Medulla oblongata (tissue), 1 donor: ENCODE measurements around the gene IMPA2.

Source experiments
- DNase-seq: peaks from one replicate; pipeline ENCODE4 v3.0.0-alpha.2; 2015; ENCODE audit errors: extremely low spot score

The IMPA2 gene

DNA sequence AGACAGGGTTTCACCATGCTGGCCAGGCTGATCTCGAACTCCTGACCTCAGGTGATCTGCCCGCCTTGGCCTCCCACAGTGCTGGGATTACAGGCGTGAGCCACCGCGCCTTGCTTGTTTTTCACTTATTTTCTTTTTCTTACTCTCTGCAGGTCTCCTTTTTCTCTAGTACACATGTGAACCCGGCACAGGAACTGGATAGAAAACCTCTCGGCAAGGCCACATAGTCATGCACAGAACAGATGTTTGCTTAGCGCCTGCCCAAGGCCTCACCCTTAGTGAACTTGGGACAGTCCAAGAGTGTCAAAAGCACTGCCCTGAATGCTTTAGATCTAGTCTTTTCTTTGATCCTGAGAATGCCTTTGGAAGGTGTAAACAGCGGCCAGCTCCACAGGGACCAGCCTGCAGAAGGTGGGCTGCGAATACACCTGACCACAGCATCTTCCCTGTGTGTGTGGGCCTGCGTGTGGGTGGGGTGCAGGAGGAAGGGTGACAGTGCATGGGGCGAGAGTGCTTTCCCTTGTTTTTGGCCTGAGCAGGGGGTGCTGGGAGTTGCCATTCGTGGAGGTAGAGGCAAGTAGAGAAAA lies 27.0 kb downstream of the IMPA2 start:
- no peak for DNase-seq

GRCh38 chr18:12008842-12009580 lies 27.7 kb downstream of the IMPA2 start:
- DNase-seq = no peak

- DNase-seq = no peak
Observed at GRCh38 chr18:12009581-12010140, 28.4 kb downstream of the IMPA2 start.

GRCh38 chr18:12010187-12010802 lies 29.0 kb downstream of the IMPA2 start:
- no peak for DNase-seq

DNA sequence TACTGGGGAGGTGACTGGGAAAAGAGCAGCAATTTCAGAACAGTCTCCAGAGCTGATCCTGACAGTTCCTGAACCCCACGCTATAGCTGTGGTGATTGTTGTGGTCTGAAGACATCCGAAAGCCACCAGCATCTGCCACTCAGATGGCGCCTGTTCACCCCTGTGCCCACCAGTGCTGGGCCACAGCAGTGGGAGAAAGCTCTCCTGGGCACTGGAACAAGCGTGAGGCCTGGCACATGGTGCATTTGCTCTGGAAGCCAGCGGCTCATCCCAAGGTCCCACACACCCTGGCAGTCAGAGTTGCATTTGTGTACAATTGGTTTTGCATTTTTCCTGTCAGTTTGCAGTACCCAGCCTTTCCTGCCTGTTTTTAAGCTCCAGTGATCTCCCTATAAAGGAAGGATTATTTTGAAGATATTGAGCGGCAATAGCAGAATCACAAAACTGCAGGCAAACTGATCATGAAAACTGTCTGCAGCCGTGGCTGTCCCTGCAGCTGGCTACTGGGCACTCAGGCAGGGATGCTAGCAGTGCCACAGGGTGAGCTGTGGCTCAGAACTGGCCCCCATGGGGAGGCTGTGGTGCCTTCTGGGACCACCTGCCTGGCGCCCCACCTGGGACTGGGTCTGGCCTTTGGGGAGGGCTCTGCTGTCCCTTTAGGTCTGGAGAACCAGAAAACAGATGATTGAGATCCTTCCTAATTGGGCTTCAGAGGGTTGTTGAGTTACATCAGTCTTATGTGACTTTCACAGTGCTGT lies 30.1 kb downstream of the IMPA2 start:
- no peak for DNase-seq

DNA sequence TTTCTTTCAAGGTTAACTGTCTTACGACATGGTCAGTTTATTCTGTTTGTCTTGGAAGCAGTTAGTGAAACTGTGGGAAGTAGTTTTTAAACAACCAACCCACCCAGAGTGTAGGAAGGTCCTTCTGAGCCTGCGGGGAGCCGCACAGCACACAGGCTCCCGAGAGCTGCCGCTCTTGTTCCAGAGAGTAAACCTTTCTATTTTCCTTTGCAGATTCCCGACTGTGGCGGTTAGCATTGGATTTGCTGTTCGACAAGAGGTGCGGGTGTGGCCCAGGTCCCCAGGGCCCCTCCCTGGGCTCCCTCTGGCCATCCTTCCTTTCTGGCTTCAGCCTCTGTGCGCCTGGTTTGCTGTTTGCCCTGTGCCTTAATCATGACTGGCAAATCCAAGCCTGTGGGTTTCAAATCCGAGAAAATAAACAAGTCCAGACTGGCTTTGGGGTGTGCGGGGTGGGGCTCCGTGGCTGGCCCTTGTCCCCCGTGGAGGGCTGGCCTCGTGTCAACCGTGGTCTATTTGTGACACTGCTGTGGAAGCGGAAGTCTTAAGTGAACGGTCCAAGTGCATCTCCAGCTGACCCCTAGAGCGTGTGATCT lies 30.7 kb downstream of the IMPA2 start:
- no peak for DNase-seq

DNA sequence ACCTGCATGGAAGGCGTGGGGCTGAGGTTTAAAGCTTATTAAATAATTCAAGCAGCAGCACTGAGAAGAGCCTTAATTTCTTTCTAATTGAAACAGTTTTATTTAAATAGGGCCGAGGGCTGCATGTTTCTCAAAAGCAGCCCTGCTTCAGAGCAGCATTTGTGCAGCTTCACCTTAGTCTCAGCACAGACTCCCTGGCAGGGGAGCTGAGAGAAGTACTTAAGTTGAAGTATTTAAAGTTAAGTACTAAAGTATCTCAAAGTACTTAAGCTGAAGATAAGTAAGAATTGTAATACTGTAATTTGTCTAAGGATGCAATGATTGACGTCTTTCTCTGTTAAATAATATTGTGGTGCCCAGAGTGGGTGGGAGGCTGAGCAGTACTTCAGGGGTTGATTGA lies 31.4 kb downstream of the IMPA2 start:
- no peak for DNase-seq

DNA sequence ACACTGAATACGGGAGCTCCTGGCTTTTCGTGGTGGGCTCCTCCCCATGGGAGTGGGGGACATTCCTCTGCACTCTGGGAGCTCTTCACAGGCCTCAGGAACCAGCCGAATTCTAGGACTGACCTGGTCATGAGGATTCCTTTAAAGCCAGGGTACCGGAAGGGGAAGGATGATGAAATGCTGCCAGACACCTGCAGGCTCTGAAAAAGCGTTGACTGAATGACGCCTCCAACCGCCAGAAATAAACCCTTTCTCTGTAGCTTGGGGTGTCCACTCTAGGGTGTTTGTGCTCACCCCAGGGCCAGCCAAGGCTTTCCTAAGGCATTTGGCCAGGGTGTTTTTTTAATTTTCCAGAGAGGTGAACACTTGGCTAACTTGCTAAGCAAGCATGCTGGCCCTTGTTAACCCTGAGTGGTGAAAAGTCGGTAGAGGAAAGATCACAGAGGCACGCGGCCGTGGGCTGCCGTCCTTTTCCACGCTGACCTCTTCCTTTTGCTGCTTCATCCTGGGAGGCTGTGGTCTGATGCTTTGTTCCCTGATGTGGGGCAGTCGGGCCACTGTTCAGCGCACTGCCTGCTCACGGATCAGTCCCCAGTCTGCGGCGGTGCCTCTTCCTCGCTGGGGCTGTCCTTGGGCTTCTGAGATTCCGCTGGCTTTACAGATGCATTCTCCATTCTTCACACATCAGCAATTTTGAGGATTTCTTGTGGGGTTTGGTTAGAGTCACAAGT lies 32.0 kb downstream of the IMPA2 start:
- DNase-seq = no peak

DNA sequence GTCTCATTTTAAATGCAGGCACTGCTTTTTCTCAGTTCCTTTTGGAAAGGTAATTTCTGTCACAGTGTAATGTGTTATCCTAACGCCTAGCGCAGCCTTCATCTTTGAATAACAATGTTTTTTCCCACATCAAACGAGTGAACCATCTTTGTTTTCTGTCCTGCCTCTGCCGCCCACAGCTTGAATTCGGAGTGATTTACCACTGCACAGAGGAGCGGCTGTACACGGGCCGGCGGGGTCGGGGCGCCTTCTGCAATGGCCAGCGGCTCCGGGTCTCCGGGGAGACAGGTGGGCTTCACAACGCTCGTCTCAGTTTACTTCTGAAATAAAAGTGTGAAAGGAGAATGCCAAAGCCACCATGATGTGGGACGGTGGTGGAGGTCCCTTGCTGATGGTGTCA lies 32.8 kb downstream of the IMPA2 start:
- no peak for DNase-seq

DNA sequence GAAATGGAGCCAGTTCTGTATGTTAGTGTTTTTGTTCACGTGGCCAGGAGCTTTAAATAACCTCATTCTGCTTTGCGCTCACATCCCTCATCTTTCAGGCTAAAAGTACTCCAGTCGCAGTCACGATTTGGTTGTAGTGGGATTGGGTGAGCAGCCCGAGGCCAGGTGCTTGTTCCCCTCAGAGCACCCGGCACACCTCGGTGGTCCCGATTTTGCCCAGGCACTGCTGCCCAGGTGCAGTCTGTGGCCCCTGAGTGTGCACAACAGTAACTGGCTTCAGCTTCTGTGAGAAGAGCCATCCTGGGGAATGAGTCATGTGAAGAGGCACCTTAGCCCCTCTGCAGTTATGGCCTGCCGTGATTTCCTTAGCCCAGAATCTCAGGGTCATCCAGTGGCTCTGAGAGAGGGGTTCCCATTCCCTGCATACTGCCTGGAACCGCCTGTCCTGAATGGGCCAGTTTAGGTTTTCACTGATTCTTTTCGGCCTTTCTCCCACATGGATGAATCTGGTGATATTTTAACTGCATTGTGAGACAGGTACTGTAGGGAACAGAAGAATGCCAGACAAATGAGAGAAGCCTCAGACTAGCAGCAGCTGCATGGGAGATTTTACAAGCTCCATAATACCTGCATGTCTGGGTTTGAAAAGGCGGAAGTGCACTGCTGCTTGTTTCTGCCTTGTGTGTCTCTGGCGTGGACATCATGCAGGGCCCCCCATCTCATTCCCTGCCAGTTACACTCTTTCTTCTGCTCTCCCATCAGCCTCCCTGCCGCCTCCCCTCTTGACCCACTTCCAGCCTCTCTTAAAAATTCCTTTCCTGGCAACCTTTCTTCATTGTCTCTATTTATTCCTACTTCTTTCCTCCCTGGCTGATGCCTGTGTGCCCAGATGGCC lies 33.5 kb downstream of the IMPA2 start:
- DNase-seq = no peak

DNA sequence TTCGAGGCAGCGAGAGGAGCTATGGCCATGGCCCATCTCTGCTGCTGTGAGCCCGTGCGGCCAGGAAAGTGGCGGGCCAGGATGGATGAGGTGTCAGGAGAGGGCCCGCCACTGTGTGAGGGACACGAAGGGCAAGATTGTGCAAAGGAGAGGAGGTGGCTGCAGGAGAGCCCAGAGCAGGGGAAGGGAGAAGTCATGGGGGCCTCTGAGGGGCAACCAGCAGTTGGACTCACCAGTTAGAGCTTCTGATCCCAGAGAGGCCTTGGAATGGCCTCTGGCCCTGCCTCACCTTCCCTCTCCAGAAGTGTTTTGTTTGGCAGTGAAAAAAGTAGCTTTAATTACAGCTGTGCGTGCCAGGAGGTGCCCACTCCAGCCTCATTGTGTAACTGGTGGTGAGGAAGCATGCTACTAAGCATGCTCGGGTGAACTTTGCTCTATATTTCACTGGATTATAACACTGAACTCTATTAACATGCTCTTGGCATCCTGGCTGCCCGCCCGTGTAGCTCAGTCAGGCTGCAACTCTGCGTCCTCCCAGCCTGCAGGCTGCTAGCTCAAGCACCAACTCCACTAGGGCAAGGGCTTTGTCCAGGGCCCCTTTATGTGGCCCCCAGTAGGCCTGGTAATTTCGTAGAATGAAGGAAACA lies 34.2 kb downstream of the IMPA2 start:
- DNase-seq = no peak

DNA sequence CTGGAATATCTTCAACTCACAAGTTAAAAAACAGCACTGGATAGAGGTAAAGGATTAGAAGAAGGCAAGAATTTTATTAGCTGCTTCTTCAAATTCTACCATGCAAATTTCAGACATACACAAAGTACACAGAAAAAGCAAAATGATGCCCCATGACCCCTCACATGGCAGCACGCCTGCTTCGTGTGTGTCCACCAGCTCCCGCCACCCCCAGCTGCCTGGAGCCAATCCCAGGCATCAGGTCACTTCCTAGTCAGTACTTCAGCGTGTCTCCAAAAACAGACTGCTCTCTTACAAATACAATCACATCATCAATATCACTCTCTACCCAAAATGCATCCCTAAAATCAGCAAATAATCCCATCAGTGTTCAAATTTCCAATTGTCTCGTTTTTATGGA lies 35.8 kb downstream of the IMPA2 start:
- DNase-seq = no peak

- no peak for DNase-seq
Observed at GRCh38 chr18:12018861-12019260, 37.6 kb downstream of the IMPA2 start.

DNA sequence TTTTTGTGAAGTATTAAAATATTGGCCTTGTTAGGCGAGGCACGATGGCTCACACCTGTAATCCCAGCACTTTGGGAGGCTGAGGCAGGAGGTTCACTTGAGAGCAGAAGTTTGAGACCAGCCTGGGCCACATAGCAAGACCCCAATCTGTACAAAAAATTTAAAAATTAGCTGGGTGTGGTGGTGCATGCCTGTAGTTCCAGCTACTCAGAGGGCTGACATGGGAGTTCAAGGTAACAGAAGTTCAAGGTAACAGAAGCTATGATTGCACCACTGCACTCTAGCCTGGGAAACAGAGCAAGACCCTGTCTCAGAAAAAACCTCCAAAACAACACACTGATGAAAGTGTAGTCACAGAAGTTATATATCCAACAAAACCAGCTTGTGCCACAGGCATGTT lies 39.8 kb downstream of the IMPA2 start:
- DNase-seq = no peak

DNA sequence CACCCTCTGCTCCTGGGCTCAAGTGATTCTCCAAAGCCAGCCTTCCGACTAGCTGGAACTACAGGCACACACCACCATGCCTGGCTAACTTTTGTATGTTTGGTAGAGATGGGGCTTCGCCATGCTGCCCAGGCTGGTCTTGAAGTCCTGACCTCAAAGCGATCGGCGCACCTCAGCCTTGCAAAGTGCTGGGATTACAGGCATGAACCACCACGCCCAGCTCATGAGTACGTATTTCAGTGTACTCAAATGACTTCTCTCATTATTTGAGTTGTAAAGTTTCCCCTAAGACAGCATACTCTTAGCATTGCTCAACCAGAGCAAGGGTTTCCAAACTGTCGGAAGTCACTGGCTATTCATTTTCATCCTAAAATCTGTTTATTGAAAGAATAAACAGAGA lies 40.3 kb downstream of the IMPA2 start:
- DNase-seq = no peak

GRCh38 chr18:12023375-12023774 lies 42.1 kb downstream of the IMPA2 start:
- no peak for DNase-seq

DNA sequence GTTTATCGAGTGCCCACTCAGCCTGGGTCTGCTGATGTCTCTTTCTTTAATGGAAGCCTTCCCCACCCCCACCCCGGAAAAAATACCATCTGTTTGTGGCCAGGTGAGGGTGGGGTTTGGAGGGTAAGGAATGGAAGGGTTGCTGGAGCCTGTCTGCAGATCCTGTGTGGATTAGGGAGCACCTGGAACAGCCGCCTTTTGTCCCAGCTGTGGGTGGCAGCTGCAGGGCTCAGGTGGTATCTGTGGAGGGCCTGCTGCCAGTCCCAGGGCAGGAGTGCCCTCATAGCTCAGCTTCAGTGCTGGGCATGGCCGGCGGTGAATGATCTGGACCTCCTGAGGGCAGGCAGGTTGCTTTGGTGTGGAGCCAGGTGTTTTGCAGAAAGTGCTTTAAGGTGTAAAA lies 45.3 kb downstream of the IMPA2 start:
- no peak for DNase-seq

DNA sequence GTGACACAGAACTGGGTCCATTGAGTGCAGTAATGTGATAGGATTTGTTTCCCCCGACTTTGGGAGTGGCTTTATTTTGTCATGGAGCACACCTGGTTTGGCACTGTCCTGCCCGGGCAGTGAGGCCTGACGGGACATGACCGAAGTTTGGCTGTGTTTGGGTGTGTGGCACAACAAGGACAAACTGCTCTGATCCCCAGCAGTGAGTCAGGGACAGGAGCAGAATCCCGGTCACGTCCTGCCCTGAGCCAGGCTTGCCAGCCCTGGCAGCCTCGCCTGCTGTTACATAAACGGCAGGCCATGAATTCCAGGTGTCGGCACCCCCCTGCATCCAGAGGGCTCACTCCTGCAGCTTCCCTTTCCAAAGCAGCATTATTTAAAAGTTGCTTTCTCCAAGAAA lies 45.7 kb downstream of the IMPA2 start:
- DNase-seq = no peak

DNA sequence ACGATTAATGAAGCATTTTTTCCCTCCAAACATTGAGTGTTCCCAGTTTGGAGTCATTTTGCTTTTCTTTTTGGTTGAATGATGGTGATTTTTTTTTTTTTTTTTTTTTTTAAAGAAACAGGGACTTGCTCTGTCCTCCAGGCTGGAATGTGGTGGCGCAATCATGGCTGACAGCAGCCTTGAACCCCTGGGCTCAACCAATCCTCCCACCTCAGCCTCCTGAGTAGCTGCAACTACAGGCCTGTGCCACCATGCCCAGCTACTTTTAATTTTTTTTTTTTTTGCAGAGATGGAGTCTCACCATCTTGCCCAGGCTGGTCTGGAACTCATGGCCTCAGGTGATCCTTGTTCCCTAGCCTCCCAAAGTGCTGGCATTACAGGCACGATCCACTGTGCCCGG lies 46.2 kb downstream of the IMPA2 start:
- DNase-seq = no peak
